ENCODE data around the gene ADGRA1. TPM values are rescaled to one million over a fixed set of nuclear protein-coding genes. Genes with fewer than 3 reads are reported as not detected.

Gene ADGRA1
- total and polyA plus RNA-seq, 2 of the 8 experiments (the other 6 are each of a cell fraction or from before 2014, with no cell fraction given): 0.17 to 0.21 TPM

DNA sequence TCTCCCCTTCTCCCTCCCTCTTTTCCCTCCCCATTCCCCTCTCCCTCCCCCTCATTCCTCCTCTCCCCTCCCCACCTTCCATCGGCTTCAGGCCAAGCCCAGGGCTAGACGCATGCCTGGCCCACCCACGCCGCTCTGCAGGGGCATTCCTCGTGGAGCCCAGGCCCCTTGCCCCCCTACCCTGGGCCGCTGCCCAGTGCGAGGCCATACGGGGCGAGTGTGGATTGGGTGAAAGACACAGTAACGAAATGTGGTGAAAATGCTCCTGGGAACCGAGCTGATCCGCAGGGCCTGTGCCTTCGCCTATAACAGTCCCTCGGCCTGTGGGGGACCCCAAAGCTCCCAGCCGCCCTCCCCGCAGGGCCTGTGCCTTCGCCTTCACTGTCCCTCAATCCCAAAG, 28.3 kb downstream of the ADGRA1 start:
- no peak for DNase-seq (ENCODE audit: low read depth in 1 of 2, low spot score in 2 of 2)
- Histone ChIP-seq H4K91ac (replicated peaks; ENCODE audit: insufficient read length, low read length) (no peak overlapping the region), H2BK5ac (ENCODE audit: low read depth, low read length) (no peak overlapping the region; the same call in 1 of the 2 replicates), H4K20me1 (replicated peaks in 1 of 2; ENCODE audit: control insufficient read depth in 1 of 2, insufficient read depth in 2 of 2, low read length in 2 of 2) (no peaks in the 10 kb centered on the region), H3K79me1 (ENCODE audit: low read depth, low read length) (no peaks in the 10 kb centered on the region), H3K18ac (ENCODE audit: extremely low read depth, low read length) (peak overlapping the region; percentile 3; the same call in 1 of the 2 replicates), H3K9ac (replicated peaks in 1 of 4; ENCODE audit: extremely low read depth in 1 of 4, low read depth in 3 of 4, low read length in 3 of 4) (no peak overlapping the region), H4K5ac (ENCODE audit: insufficient read length, low read depth, low read length) (no peak overlapping the region), H3K4me1 (replicated peaks in 1 of 4; ENCODE audit: control insufficient read depth in 3 of 4, insufficient read depth in 4 of 4, low read length in 3 of 4) (peaks cover 0 to 3% (median 2%) of the 10 kb centered on the region in 4 experiments; a peak in 3 of 7 replicates), H3K79me2 (ENCODE audit: control insufficient read depth in 1 of 2, insufficient read depth in 2 of 2, low read length in 2 of 2) (no peaks in the 10 kb centered on the region), H3K4me2 (ENCODE audit: insufficient read depth in 1 of 2, low read depth in 2 of 2, low read length in 2 of 2) (no peak overlapping the region), H3K23me2 (ENCODE audit: low read depth, low read length) (no peaks in the 10 kb centered on the region), H2AK5ac (ENCODE audit: low read depth, low read length) (no peak overlapping the region), H2BK20ac (ENCODE audit: low read length) (no peak overlapping the region; the same call in 1 of the 2 replicates), H2BK12ac (ENCODE audit: low read depth, low read length) (0 out of 2 replicates have a peak overlapping the region, but pooled peaks have one; percentile 50), H3K56ac (replicated peaks; ENCODE audit: insufficient read length, low read depth, low read length) (no peak overlapping the region), H3K4ac (replicated peaks; ENCODE audit: insufficient read length, low read depth, low read length) (no peak overlapping the region), H3K4me3 (ENCODE audit: extremely low read depth in 1 of 4, insufficient read depth in 2 of 4, low read depth in 3 of 4, low read length in 4 of 4) (no peak overlapping the region), H2BK15ac (ENCODE audit: low read length) (no peak overlapping the region), H3K14ac (ENCODE audit: insufficient read length) (no peak overlapping the region), H4K8ac (ENCODE audit: extremely low read depth, insufficient read depth, low read length) (no peak overlapping the region), H3K9me3 (ENCODE audit: insufficient read depth in 2 of 2, low read depth in 1 of 2, low read length in 1 of 2) (peaks cover 3% of the 10 kb centered on the region in 2 experiments; a peak in 1 of 4 replicates), H3K27me3 (replicated peaks in 1 of 4; ENCODE audit: control insufficient read depth in 3 of 4, extremely low read depth in 1 of 4, insufficient read depth in 3 of 4, low read length in 3 of 4) (no peaks in the 10 kb centered on the region), H3K27ac (ENCODE audit: low read depth, low read length) (no peak overlapping the region; the same call in 1 of the 2 replicates), H3K23ac (ENCODE audit: insufficient read length) (no peak overlapping the region), H2BK120ac (replicated peaks; ENCODE audit: low read depth, low read length) (no peak overlapping the region), H2AFZ (ENCODE audit: low read length) (no peak overlapping the region; the same call in 1 of the 2 replicates), H3K36me3 (ENCODE audit: control insufficient read depth in 2 of 4, insufficient read depth in 4 of 4, low read length in 3 of 4) (no peaks in the 10 kb centered on the region)
- CTCF ChIA-PET (ENCODE audit: partially characterized antibody): interaction anchor here (0.9 to 4.7 kb wide), 5 partner anchors 8 to 276 kb away, joined by 3 to 19 read pairs (median 4); no protein-coding TSS in a partner anchor
- POLR2A ChIA-PET (ENCODE audit: partially characterized antibody): no interaction called here
- WGBS, 2 experiments (ENCODE audit: extremely low coverage in 1 of 2, insufficient coverage in 1 of 2, insufficient read length in 1 of 2, insufficient replicate concordance in 2 of 2, low coverage in 1 of 2, low lambda C conversion rate in 2 of 2, missing lambda C conversion rate in 1 of 2): 67% methylated on average over 5 of the region's 17 CpGs; no CpG with 5 or more reads in 1 of the 2 experiments
- no peak for FAIRE-seq
- no peak for TF ChIP-seq BACH1 (IDR thresholded peaks at IDR 0.05; ENCODE audit: low read length)
- no peak for TF ChIP-seq RXRA (IDR thresholded peaks at IDR 0.05; ENCODE audit: insufficient read depth, low read depth, low read length)
- TF ChIP-seq SP2 (IDR thresholded peaks at IDR 0.05; ENCODE audit: low read length): no peak
- no peak for TF ChIP-seq YY1 (IDR thresholded peaks at IDR 0.05; ENCODE audit: low read depth, low read length)
- TF ChIP-seq ASH2L (IDR thresholded peaks at IDR 0.05; ENCODE audit: low read length): no peak
- no peak for TF ChIP-seq SAP30 (IDR thresholded peaks at IDR 0.05; ENCODE audit: insufficient read depth, insufficient replicate concordance, low read length)
- TF ChIP-seq, protein P1, sequence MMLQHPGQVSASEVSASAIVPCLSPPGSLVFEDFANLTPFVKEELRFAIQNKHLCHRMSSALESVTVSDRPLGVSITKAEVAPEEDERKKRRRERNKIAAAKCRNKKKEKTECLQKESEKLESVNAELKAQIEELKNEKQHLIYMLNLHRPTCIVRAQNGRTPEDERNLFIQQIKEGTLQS (IDR thresholded peaks at IDR 0.05; ENCODE audit: insufficient read depth, low read depth, low read length): no peak
- no peak for TF ChIP-seq CHD2 (IDR thresholded peaks at IDR 0.05; ENCODE audit: low read length)
